Effector memory CD4-positive, alpha-beta T cell (primary cell): Measurements from ENCODE around the gene GLI1.

Experiments
- DNase-seq, 3 donors: peaks; one replicate each; pipeline ENCODE4 v3.0.0-alpha.2; 2020
- H3K27ac ChIP-seq: 2 replicates; pipeline ENCODE4 v1.7.0; 2013; ENCODE audit warnings: mild to moderate bottlenecking, low read length, moderate library complexity; ENCODE audit not compliant: insufficient read depth, poor library complexity, severe bottlenecking
- H3K27me3 ChIP-seq: replicated peaks from 2 replicates; pipeline ENCODE4 v1.7.0; 2013; ENCODE audit warnings: mild to moderate bottlenecking, low read length; ENCODE audit not compliant: insufficient read depth, control insufficient read depth, poor library complexity, severe bottlenecking
- H3K36me3 ChIP-seq: 2 replicates; pipeline ENCODE4 v1.7.0; 2013; ENCODE audit warnings: mild to moderate bottlenecking, low read length, moderate library complexity; ENCODE audit not compliant: control insufficient read depth, insufficient read depth
- H3K4me1 ChIP-seq: 2 replicates; pipeline ENCODE4 v1.7.0; 2013; ENCODE audit warnings: low read length, mild to moderate bottlenecking; ENCODE audit not compliant: control insufficient read depth, insufficient read depth, poor library complexity, severe bottlenecking
- H3K4me3 ChIP-seq: 2 replicates; pipeline ENCODE4 v1.7.0; 2013; ENCODE audit warnings: low read length, low read depth, mild to moderate bottlenecking; ENCODE audit not compliant: insufficient read depth, poor library complexity, severe bottlenecking
- H3K9me3 ChIP-seq: 2 replicates; pipeline ENCODE4 v1.7.0; 2013; ENCODE audit warnings: mild to moderate bottlenecking, low read length, moderate library complexity; ENCODE audit not compliant: control insufficient read depth

Gene GLI1

GRCh38 chr12:57475271-57476161, 15.9 kb downstream of the GLI1 start:
- Histone ChIP-seq H3K9me3 (no peaks in the 10 kb centered on the region), H3K27me3 (no peaks in the 10 kb centered on the region), H3K4me3 (peak overlapping the region; percentile 75), H3K27ac (peak overlapping the region; percentile 90), H3K4me1 (peaks cover 44% of the 10 kb centered on the region), H3K36me3 (peaks cover 45% of the 10 kb centered on the region)
- DNase-seq: no peak

DNA sequence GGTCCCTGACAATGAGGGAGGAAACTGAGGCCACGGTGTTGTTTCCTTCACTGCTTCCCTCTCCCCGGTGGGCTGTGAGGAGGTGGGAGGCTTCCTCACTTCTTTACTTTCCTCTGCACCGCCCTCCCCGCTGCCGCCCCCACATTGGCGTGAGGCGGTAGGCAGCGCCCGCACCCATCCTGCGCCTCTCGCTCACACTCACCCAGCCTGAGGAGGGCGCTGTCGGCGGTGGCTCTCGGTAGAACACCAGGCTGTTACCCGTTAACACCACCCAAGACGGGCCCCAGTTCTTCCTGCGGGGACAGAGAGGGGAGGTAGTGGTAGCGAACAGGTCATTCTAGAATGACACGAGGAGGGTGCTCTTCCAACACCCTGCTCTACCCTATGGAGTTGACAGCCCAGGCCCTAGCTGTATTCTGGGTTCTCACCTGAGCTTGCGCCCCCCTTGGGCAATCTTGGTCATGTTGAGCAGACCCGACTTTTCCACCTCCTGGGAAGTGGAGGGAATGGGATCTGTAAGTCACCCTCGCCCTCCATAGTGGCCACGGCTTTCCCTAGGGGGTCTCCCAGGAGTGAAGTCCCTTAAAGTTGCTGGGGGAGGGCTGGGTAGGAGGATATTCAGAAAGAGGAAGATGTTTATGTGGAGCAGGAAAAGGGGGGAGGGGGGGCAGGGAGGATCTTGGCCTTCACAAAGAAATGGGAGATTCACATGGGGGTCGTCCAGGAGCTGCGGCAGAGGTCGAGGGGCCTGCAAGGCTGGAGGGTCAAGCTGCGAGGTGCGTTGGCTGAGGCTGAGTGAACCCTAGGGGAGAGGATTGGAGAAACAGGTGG, 16.8 kb downstream of the GLI1 start:
- peaks cover 52% of the 10 kb centered on the region for H3K4me1 ChIP-seq
- no peaks in the 10 kb centered on the region for H3K27me3 ChIP-seq
- H3K9me3 ChIP-seq: no peaks in the 10 kb centered on the region
- DNase-seq: peak; percentile 31 to 51 (median 35)
- peak overlapping the region; percentile 75 for H3K4me3 ChIP-seq
- H3K36me3 ChIP-seq: peaks cover 37% of the 10 kb centered on the region
- peak overlapping the region; percentile 90 for H3K27ac ChIP-seq

- DNase-seq: no peak
- H3K9me3 ChIP-seq: no peaks in the 10 kb centered on the region
- no peaks in the 10 kb centered on the region for H3K27me3 ChIP-seq
- H3K27ac ChIP-seq: peak overlapping the region; percentile 90
- peaks cover 52% of the 10 kb centered on the region for H3K4me1 ChIP-seq
- H3K36me3 ChIP-seq: peaks cover 30% of the 10 kb centered on the region
- peak overlapping the region; percentile 75 for H3K4me3 ChIP-seq
Measured at GRCh38 chr12:57476993-57477709, 17.6 kb downstream of the GLI1 start.

DNA sequence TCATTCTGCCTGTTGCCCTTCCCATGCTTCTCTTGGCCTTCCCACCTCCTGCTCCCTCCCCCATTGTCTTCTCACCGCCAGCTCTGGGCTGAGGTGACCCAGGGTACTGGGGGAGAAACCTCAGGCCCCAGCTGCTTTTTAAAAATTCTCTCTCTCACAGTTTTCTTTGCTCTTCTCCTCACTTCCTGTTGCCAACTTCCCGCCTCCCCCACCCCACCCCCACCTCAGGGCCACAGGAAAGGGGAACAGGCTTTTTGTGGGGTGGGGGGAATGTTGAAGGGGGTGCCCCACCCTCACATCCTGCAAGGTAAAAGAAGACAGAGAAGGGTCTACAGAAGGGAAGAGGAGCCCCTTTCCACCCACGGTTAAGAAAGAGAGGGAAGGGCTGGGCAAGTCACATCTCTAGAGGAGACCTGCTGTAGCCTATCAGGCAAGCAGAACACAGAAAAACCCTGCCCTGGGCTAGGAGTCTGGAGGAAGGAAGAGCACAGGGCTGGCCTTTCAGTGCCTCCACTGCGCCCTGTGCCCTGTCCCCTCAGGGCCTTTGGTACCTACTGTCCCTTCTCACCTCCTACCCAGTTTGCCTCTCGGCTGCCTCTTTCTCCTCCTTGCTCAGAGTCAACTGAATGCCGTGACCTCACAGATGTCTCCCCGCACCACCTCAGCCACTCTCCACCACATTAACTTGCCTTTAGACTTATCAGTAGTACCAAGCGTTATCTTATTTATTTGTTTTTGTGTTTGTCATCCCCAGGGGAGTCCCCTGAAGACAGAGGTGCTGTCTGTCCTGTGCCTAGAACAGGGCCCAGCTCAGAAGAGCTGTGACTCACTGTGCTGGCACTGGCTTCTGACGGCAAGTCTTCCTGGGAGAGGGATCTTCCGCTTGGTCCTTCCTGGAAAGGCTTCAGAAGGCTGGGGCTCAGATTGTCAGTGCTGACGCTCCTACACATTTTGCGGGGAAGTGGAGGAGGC, 18.4 kb downstream of the GLI1 start:
- peaks cover 22% of the 10 kb centered on the region for H3K36me3 ChIP-seq
- DNase-seq: peak; percentile 49 to 67 (median 59)
- peak overlapping the region; percentile 90 for H3K27ac ChIP-seq
- H3K4me3 ChIP-seq: peak overlapping the region; percentile 75
- H3K9me3 ChIP-seq: no peaks in the 10 kb centered on the region
- peaks cover 52% of the 10 kb centered on the region for H3K4me1 ChIP-seq
- H3K27me3 ChIP-seq: no peaks in the 10 kb centered on the region

GRCh38 chr12:57479043-57479375, 19.4 kb downstream of the GLI1 start:
- no peaks in the 10 kb centered on the region for H3K9me3 ChIP-seq
- peak overlapping the region; percentile 90 for H3K27ac ChIP-seq
- H3K4me3 ChIP-seq: peak overlapping the region; percentile 26
- H3K4me1 ChIP-seq: peaks cover 52% of the 10 kb centered on the region
- peaks cover 14% of the 10 kb centered on the region for H3K36me3 ChIP-seq
- H3K27me3 ChIP-seq: no peaks in the 10 kb centered on the region
- no peak for DNase-seq

GRCh38 chr12:57479376-57480115, 20.0 kb downstream of the GLI1 start, which contains the start of gene ARHGAP9:
Gene ARHGAP9 (minus strand): TSS chr12:57479866. CDS start chr12:57479406, 460 bp downstream.
- H3K4me1 ChIP-seq: peaks cover 52% of the 10 kb centered on the region
- DNase-seq: peak; percentile 51 to 57 (median 57)

GRCh38 chr12:57481671-57482070, 22.1 kb downstream of the GLI1 start:
- peak overlapping the region; percentile 90 for H3K27ac ChIP-seq
- no peak overlapping the region for H3K4me3 ChIP-seq
- no peak for DNase-seq
- no peaks in the 10 kb centered on the region for H3K36me3 ChIP-seq
- H3K27me3 ChIP-seq: no peaks in the 10 kb centered on the region
- peaks cover 39% of the 10 kb centered on the region for H3K4me1 ChIP-seq
- no peaks in the 10 kb centered on the region for H3K9me3 ChIP-seq

More at GRCh38 chr12:57479376-57480115, 20.0 kb downstream of the GLI1 start, which contains the start of gene ARHGAP9:
- peak within 1 kb of the TSS; percentile 26 for H3K4me3 ChIP-seq
- peak within 1 kb of the TSS; percentile 90 for H3K27ac ChIP-seq
- no peaks in the 10 kb centered on the region for H3K9me3 ChIP-seq
- peaks cover 8% of the 10 kb centered on the region for H3K36me3 ChIP-seq
- H3K27me3 ChIP-seq: no peaks in the 10 kb centered on the region

DNA sequence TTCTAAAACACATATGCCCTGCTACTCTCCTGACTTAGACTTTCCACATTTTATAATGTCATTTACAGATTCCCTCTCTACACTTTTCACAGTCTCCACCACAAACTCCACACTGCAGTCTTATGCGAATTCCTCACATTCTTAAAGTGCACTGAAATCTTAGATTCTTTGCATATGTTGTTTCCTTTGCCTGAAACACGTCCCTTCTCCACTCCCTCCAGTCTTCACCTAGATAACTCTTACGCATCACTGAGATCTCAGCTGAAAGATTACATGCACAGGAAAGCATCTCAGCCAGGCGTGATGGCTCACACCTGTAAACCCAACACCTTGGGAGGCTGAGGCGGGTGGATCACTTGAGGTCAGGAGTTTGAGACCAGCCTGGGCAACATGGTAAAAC, 23.9 kb downstream of the GLI1 start:
- Histone ChIP-seq H3K9me3 (no peaks in the 10 kb centered on the region), H3K36me3 (no peaks in the 10 kb centered on the region), H3K4me3 (no peak overlapping the region), H3K4me1 (peaks cover 29% of the 10 kb centered on the region), H3K27me3 (no peaks in the 10 kb centered on the region), H3K27ac (no peak overlapping the region)
- no peak for DNase-seq
